GM18951 (cell line): ENCODE measurements around the gene HOXB4.

Experiments
- POLR2A ChIP-seq: IDR thresholded peaks from 4 replicates; pipeline ENCODE4 v1.6.1; 2011; ENCODE audit warnings: mild to moderate bottlenecking; ENCODE audit not compliant: insufficient read length, insufficient read depth; ENCODE audit errors: extremely low read depth
- in situ Hi-C: fragments of 300-500 bp; cut with MboI; formaldehyde crosslinking; loops from one replicate; pipeline ENCODE4 v1.12.0; 2022; ENCODE audit warnings: low sequenced_read_pairs, mixed read lengths, inconsistent platforms; ENCODE audit not compliant: unreplicated experiment

HOXB4 gene

GRCh38 chr17:48556229-48556575 lies 21.9 kb downstream of the HOXB4 start:
- in situ Hi-C loops, result no loop called here
- no peak for TF ChIP-seq POLR2A

- in situ Hi-C loops, result no loop called here
- no peak for TF ChIP-seq POLR2A
Observed at GRCh38 chr17:48555258-48556228, 22.6 kb downstream of the HOXB4 start.

- TF ChIP-seq POLR2A, result no peak
- in situ Hi-C loops, result no loop called here
Observed at GRCh38 chr17:48554412-48555257, 23.5 kb downstream of the HOXB4 start.

- in situ Hi-C loops, result no loop called here
- TF ChIP-seq POLR2A, result no peak
Observed at GRCh38 chr17:48553826-48554225, 24.3 kb downstream of the HOXB4 start.

GRCh38 chr17:48553190-48553547 lies 25.0 kb downstream of the HOXB4 start:
- no peak for TF ChIP-seq POLR2A
- in situ Hi-C loops, result no loop called here

GRCh38 chr17:48552466-48553189 lies 25.5 kb downstream of the HOXB4 start:
- no peak for TF ChIP-seq POLR2A
- in situ Hi-C loops, result no loop called here

- in situ Hi-C loops, result no loop called here
- TF ChIP-seq POLR2A, result no peak
Observed at GRCh38 chr17:48551596-48552465, 26.3 kb downstream of the HOXB4 start.

GRCh38 chr17:48551214-48551555 lies 27.0 kb downstream of the HOXB4 start:
- in situ Hi-C loops, result no loop called here
- no peak for TF ChIP-seq POLR2A

GRCh38 chr17:48550502-48551213 lies 27.5 kb downstream of the HOXB4 start:
- TF ChIP-seq POLR2A, result no peak
- in situ Hi-C loops, result no loop called here

GRCh38 chr17:48549914-48550501 lies 28.1 kb downstream of the HOXB4 start:
- TF ChIP-seq POLR2A, result no peak
- in situ Hi-C loops, result no loop called here

- in situ Hi-C loops, result no loop called here
- no peak for TF ChIP-seq POLR2A
Observed at GRCh38 chr17:48549281-48549630, 28.9 kb downstream of the HOXB4 start.
